Daoy (cell line): ENCODE data around the gene TIMM13. TPM values are rescaled to one million over a fixed set of nuclear protein-coding genes. Genes with fewer than 3 reads are reported as not detected.
"Not testable (repeated sequence)": the region's sequence is repeated elsewhere in the genome, so short reads cannot be mapped to it uniquely, and the experiment has no call there.

Experiments
- DNase-seq: peaks from one replicate; pipeline ENCODE4 v3.0.0-alpha.2; 2015; ENCODE audit warnings: low read depth
- total RNA-seq: library from RNA; depleted of rRNA; stranded (reverse); fragments of >200 nt; shearing (Covaris generic); gene quantifications from 2 replicates; pipeline ENCODE4 v1.2.3, GENCODE V29; 2014

TIMM13 gene
- total RNA-seq, 1 experiment from 2014 or later: 54.0 TPM

- DNase-seq: no peak
These were observed 12.0 kb downstream of the TIMM13 start for GRCh38 chr19:2415281-2415972.

- DNase-seq: no peak
These were observed 13.8 kb downstream of the TIMM13 start for GRCh38 chr19:2413629-2414028.

- no peak for DNase-seq
These were observed 14.2 kb downstream of the TIMM13 start for GRCh38 chr19:2413159-2413558.

- no peak for DNase-seq
These were observed 14.9 kb downstream of the TIMM13 start for GRCh38 chr19:2412449-2412848.

GRCh38 chr19:2411709-2412108, 15.7 kb downstream of the TIMM13 start:
- DNase-seq: no peak

GRCh38 chr19:2410023-2410422, 17.4 kb downstream of the TIMM13 start:
- no peak for DNase-seq

GRCh38 chr19:2409352-2409912, 18.0 kb downstream of the TIMM13 start:
- DNase-seq: no peak

- DNase-seq: no peak
These were observed 19.1 kb downstream of the TIMM13 start for GRCh38 chr19:2408247-2408646.

GRCh38 chr19:2399582-2399981, 27.8 kb downstream of the TIMM13 start:
- no peak for DNase-seq

- DNase-seq: no peak
These were observed 28.6 kb downstream of the TIMM13 start for GRCh38 chr19:2398735-2399305.

- DNase-seq: not testable (repeated sequence)
These were observed 30.2 kb downstream of the TIMM13 start for GRCh38 chr19:2397173-2397572.

GRCh38 chr19:2395293-2395829, 32.0 kb downstream of the TIMM13 start:
- not testable (repeated sequence) for DNase-seq

GRCh38 chr19:2394442-2395292, 32.7 kb downstream of the TIMM13 start:
- no peak for DNase-seq

- no peak for DNase-seq
These were observed 33.3 kb downstream of the TIMM13 start for GRCh38 chr19:2394054-2394441.

- DNase-seq: not testable (repeated sequence)
These were observed 34.5 kb downstream of the TIMM13 start for GRCh38 chr19:2392899-2393298.

- DNase-seq: no peak
These were observed 35.0 kb downstream of the TIMM13 start for GRCh38 chr19:2392366-2392765.

- DNase-seq: peak; percentile 59
These were observed 36.2 kb downstream of the TIMM13 start for GRCh38 chr19:2391118-2391725.

- no peak for DNase-seq
These were observed 37.8 kb downstream of the TIMM13 start for GRCh38 chr19:2389594-2389993.

GRCh38 chr19:2387367-2388288, 39.8 kb downstream of the TIMM13 start:
- DNase-seq: no peak

GRCh38 chr19:2385053-2385721, 42.2 kb downstream of the TIMM13 start:
- DNase-seq: peak; percentile 89
